Sigmoid colon (tissue), 4 donors: ENCODE data around the gene RFX3.

Source experiments
- CTCF ChIP-seq, 4 experiments: fragments of 450-650 bp in 3 of 4; fragments of 200-600 bp in 1 of 4; IDR thresholded peaks; one replicate each; pipeline ENCODE4 v1.5.1; 2016 to 2019; ENCODE audit warnings: antibody characterized with exemption in 4 of 4, mild to moderate bottlenecking in 3 of 4, moderate library complexity in 2 of 4
- EP300 ChIP-seq, 4 donors: sonication (generic); formaldehyde crosslinking; IDR thresholded peaks; one replicate each; pipeline ENCODE4 v1.6.1; 2017; ENCODE audit warnings: antibody characterized with exemption in 4 of 4
- POLR2A ChIP-seq, 2 donors: fragments of 450-650 bp; IDR thresholded peaks; one replicate each; pipeline ENCODE4 v1.6.1; 2016; ENCODE audit warnings: antibody characterized with exemption in 2 of 2, mild to moderate bottlenecking in 2 of 2, moderate library complexity in 2 of 2
- POLR2AphosphoS5 ChIP-seq, 4 donors: sonication (generic); formaldehyde crosslinking; IDR thresholded peaks; one replicate each; pipeline ENCODE4 v1.6.1; 2017; ENCODE audit warnings: antibody characterized with exemption in 4 of 4

- TF ChIP-seq POLR2AphosphoS5 (IDR thresholded peaks at IDR 0.05), result no peak
- TF ChIP-seq CTCF (IDR thresholded peaks at IDR 0.05), result no peak
- TF ChIP-seq POLR2A (IDR thresholded peaks at IDR 0.05), result no peak
- TF ChIP-seq EP300 (IDR thresholded peaks at IDR 0.05), result no peak
Observed at GRCh38 chr9:3549225-3549624, 23.4 kb upstream of the RFX3 start.
